GM10266 (cell line): ENCODE data around the gene KSR2.

ENCODE experiments used
- DNase-seq: peaks from one replicate; pipeline ENCODE4 v3.0.0; 2012; ENCODE audit errors: extremely low spot score
- TF ChIP-seq, protein P1 (sequence below): IDR thresholded peaks from 2 replicates; pipeline ENCODE4 v1.5.1; 2012; ENCODE audit warnings: mild to moderate bottlenecking, low read depth; ENCODE audit not compliant: control insufficient read depth, insufficient read depth; ENCODE audit errors: missing control alignments

The KSR2 gene

DNA sequence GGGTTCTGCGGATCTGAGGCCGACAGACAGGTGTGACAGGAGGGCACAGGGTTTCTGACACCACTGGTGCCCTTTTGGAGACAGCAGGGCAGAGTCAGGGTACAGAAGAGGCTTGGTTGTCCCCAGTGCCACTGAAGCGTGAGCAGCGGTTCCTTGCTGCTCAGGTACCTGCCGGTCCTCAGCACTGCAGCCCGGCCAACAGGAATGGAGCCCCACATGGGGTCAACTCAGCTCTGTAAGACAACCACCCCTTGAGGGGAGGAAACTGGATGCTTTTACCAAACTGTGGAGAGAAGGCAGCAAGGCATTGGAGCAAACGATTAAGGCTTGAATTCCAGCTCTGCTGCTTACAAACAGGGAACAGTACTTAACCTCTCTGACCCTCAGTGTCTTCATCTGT lies 361.0 kb downstream of the KSR2 start:
- TF ChIP-seq, protein P1, sequence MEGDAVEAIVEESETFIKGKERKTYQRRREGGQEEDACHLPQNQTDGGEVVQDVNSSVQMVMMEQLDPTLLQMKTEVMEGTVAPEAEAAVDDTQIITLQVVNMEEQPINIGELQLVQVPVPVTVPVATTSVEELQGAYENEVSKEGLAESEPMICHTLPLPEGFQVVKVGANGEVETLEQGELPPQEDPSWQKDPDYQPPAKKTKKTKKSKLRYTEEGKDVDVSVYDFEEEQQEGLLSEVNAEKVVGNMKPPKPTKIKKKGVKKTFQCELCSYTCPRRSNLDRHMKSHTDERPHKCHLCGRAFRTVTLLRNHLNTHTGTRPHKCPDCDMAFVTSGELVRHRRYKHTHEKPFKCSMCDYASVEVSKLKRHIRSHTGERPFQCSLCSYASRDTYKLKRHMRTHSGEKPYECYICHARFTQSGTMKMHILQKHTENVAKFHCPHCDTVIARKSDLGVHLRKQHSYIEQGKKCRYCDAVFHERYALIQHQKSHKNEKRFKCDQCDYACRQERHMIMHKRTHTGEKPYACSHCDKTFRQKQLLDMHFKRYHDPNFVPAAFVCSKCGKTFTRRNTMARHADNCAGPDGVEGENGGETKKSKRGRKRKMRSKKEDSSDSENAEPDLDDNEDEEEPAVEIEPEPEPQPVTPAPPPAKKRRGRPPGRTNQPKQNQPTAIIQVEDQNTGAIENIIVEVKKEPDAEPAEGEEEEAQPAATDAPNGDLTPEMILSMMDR: no peak

DNA sequence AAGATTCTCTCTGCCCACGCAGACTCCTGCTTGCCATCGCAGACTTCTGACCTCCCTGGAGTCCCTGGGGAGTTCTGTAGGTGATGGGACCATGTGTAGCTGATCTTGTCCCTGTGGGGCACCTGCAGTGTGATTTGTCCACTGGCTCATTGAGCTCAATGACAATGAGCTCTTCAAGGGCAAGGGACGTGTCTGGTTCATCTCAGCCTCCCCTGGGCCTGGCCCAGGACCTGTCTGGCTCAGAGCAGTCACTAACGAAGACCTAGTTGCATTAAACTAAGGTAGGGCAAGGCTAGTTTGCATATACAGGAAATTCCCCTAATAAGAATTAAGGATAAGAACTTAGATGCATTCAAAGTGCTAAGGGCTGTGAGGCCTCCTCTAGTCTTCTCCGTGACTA lies 361.8 kb downstream of the KSR2 start:
- TF ChIP-seq, protein P1: no peak
- no peak for DNase-seq

More for the DNA sequence above, 361.0 kb downstream of the KSR2 start:
- DNase-seq: no peak

DNA sequence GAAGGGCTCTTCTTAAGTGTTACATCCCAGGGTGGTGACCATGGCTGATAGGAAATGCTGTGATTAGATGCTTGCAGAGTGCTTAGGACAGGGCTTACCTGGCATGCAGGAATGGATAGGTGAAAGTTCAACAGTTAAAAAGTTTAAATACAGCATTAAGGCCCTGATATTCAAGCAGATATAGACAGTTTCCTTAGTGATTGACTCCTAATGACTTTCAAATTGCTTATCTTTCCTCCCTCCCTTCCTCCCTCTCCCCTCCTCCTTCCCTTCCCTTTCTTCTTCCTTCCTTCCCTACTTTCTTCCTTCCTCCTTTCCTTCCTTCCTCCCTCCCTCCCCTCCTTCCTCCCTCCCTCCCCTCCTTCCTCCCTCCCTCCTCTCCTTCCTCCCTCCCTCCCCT lies 362.8 kb downstream of the KSR2 start:
- TF ChIP-seq, protein P1: no peak

DNA sequence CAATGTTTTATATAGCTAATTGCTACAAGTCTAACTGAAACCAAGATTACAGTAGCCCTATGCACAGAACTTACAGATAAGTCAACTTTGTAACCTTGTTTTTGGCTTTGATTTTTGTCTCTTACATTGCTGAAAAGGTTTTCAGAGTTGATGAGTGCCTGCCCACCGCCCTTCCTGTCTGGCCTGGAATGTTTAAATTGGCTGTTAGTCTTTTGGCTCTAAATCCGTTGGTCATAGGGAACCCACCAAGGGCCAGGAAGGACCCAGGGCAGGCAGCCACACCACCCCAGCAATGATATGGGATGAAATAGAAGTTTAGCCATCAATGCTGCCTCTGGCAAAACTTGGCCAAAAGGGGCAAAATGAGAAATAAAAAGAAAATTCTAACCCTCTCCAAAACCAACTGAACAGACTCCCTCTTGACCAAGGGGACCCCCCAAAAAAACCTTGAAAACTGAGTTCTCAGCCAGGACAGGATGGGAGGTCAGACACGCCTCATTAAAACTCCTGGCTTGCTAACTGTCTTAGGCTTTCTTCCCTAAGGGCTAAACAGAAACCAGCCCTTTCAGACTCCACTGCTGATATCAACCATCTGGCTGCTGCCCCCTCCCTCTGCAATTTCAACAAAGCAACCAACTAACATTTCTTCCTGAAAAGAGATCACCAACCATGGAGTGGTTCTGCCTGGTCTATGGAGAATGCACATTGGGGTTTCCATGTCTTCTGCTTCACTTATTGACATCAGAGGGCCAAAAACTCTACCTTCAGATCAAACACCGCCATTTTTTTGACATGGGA lies 365.3 kb downstream of the KSR2 start:
- no peak for DNase-seq
- TF ChIP-seq, protein P1: no peak

More for the DNA sequence above, 362.8 kb downstream of the KSR2 start:
- DNase-seq: no peak

DNA sequence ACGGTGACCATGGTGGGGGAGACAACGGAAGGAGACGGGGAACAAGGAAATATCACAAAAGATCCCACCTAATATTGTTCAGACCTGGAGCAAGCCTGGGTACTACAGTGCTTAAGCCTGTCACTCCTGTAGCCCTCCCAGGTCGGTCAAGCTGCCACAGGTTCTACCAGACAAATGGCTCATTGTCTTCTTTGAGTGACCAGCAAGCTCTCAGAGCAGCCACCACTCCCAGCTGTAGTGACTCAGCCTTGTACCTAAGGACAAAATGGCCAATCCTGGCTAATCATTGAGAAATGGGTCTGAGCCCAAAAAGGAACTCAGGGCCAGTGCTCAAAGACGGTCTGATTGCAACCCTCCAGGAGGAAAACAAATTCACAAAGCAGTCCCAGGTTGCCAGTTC lies 368.9 kb downstream of the KSR2 start:
- TF ChIP-seq, protein P1: no peak
- no peak for DNase-seq

DNA sequence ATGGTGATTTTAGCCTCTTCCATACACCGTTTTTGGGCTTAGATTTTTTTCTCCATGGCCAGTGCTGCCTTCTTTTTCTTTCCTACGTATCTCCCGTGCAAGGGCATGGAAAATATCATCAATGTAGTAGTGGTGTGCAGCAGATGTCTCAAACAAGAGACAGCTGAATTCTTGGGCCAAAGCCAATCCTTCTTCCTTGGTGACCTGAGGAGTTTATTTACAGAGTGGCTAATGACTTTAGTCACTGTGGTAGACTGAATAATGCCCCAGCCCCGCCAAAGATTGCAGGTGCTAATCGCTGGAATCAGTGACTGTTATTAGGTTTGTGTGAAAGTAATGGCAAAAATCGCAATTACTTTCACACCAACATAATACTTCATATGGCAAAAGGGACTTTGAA lies 371.8 kb downstream of the KSR2 start:
- no peak for DNase-seq
- TF ChIP-seq, protein P1: no peak

DNA sequence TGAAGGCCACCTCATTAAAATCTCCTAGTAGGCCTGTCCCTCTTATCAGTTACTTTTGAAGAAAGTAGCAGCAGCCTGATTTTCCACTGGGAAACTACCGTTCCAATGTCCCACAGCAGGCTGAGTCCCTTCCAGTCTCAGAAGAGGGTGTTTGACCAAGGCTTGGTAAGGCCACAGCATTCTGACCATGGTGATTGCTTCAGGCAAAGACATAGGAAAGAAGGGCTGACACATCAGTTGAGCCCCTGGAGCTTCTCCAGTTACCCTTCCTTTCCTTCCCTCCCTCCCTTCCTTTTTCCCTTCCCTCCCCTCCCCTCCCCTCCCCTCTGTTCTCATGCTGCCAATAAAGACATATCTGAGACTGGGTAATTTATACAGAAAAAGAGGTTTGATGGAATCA lies 373.0 kb downstream of the KSR2 start:
- no peak for DNase-seq
- TF ChIP-seq, protein P1: no peak
